Spleen (tissue), 11 donors: Measurements from ENCODE around the gene RBM5. TPM values are rescaled to one million over a fixed set of nuclear protein-coding genes. Genes with fewer than 3 reads are reported as not detected.

Source experiments
- DNase-seq: peaks from one replicate; pipeline ENCODE4 v3.0.0-alpha.2; 2020
- H3K27ac ChIP-seq, 8 donors: fragments of 200-600 bp; sonication (generic) in 7 of 8; 1 replicate in 4 of 8; 2 replicates in 4 of 8; pipeline versions ENCODE4 v1.5.0 to v1.8.0; 2016 to 2021; ENCODE audit warnings: inconsistent platforms in 4 of 8, mild to moderate bottlenecking in 4 of 8, moderate library complexity in 1 of 8
- H3K27me3 ChIP-seq, 7 donors: fragments of 200-600 bp; sonication (generic) in 6 of 7; replicated peaks in 1 of 7; 1 replicate in 4 of 7; 2 replicates in 3 of 7; pipeline versions ENCODE4 v1.5.0 to v1.8.0; 2016 to 2021; ENCODE audit warnings: inconsistent platforms in 3 of 7, mild to moderate bottlenecking in 1 of 7
- H3K36me3 ChIP-seq, 6 donors: fragments of 200-600 bp; sonication (generic) in 5 of 6; 1 replicate in 4 of 6; 2 replicates in 2 of 6; pipeline versions ENCODE4 v1.5.0 to v1.8.0; 2016 to 2021; ENCODE audit warnings: inconsistent platforms in 2 of 6
- H3K4me1 ChIP-seq, 6 donors: fragments of 200-600 bp; sonication (generic) in 5 of 6; 1 replicate in 3 of 6; 2 replicates in 3 of 6; pipeline versions ENCODE4 v1.5.0 to v1.8.0; 2016 to 2021; ENCODE audit warnings: inconsistent platforms in 3 of 6
- H3K4me3 ChIP-seq, 8 donors: fragments of 200-600 bp; sonication (generic) in 7 of 8; 1 replicate in 4 of 8; 2 replicates in 4 of 8; pipeline versions ENCODE4 v1.5.0 to v1.8.0; 2016 to 2021; ENCODE audit warnings: inconsistent platforms in 4 of 8, mild to moderate bottlenecking in 4 of 8, moderate library complexity in 2 of 8
- H3K9me3 ChIP-seq, 8 donors: fragments of 200-600 bp; sonication (generic) in 7 of 8; 1 replicate in 4 of 8; 2 replicates in 4 of 8; pipeline versions ENCODE4 v1.5.0 to v1.8.0; 2016 to 2021; ENCODE audit warnings: inconsistent platforms in 4 of 8
- CTCF ChIP-seq, 11 experiments: fragments of 200-600 bp in 7 of 11; fragments of 450-650 bp in 4 of 11; sonication (generic) in 4 of 11; IDR thresholded peaks in 8 of 11; conservative IDR thresholded peaks in 3 of 11; 1 replicate in 7 of 11; 2 replicates in 4 of 11; pipeline versions ENCODE4 v1.4.0 to v1.8.0; 2016 to 2021; ENCODE audit warnings: antibody characterized with exemption in 11 of 11, inconsistent platforms in 4 of 11, mild to moderate bottlenecking in 1 of 11
- POLR2A ChIP-seq, 3 donors: fragments of 450-650 bp; IDR thresholded peaks; one replicate each; pipeline ENCODE4 v1.5.1; 2017; ENCODE audit warnings: antibody characterized with exemption in 3 of 3, mild to moderate bottlenecking in 1 of 3
- POLR2AphosphoS5 ChIP-seq, 3 donors: sonication (generic); formaldehyde crosslinking; IDR thresholded peaks; one replicate each; pipeline ENCODE4 v1.5.1; 2017; ENCODE audit warnings: antibody characterized with exemption in 3 of 3
- WGBS, 5 donors: extraction: QIAGEN DNeasy Blood & Tissue Kit in 3 of 5; methylation state at CpG; one replicate each; pipeline versions ENCODE4 v1.1.5 to v1.1.7; 2013 to 2018; 5-methylcytosine and 5-hydroxymethylcytosine counted together
- intact Hi-C: fragments of 100-400 bp; cut with DNase I; formaldehyde crosslinking; loops from one replicate; pipeline ENCODE4 v1.15.0; 2023; ENCODE audit warnings: low total_unique reads
- polyA plus RNA-seq, 3 donors: library from polyadenylated mRNA; stranded (reverse); fragments of 200-250 nt; gene quantifications; one replicate each; pipeline ENCODE4 v1.2.1, GENCODE V29; 2013
- total RNA-seq, 7 donors: library from RNA; depleted of rRNA in 3 of 7; stranded (reverse); fragments of >200 nt in 3 of 7; fragmentation: NEBNext Ultra II Directional in 4 of 7; extraction: Animal tissue kit (Norgen Biotek cat#: 25700) in 4 of 7; gene quantifications; one replicate each; pipeline versions ENCODE4 v1.1.0 to v1.2.1, GENCODE V29; 2016 to 2021
- donor health status: healthy with polysubstance abuse.
- donor health status: DM: no; HTN: no; CAD: no; lungs with moderate emphysema.
- donor health status: DM: no; HTN: no; CAD: no.
- donor health status: Bipolar disorder and iron deficiency.
- donor health status: healthy.
- donor health status: DM: no; HTN: no; CAD: no.
- donor health status: DM: yes; HTN: yes; CAD: no.

The RBM5 gene
- total and polyA plus RNA-seq, 10 donors: 79.2 to 381 (median 234) TPM

GRCh38 chr3:50100956-50101845 is 12.5 kb downstream of the RBM5 start:
- intact Hi-C loops: no loop called here
- DNase-seq: no peak
- Histone ChIP-seq H3K27me3 (no peaks in the 10 kb centered on the region), H3K4me1 (peaks cover 0 to 3% (median 0%) of the 10 kb centered on the region in 6 donors), H3K4me3 (no peak overlapping the region), H3K36me3 (peaks cover 11 to 100% (median 100%) of the 10 kb centered on the region in 6 donors), H3K27ac (no peak overlapping the region), H3K9me3 (no peaks in the 10 kb centered on the region)
- TF ChIP-seq POLR2AphosphoS5 (IDR thresholded peaks at IDR 0.05) (peak in 1 of 3 donors; percentile 4), CTCF (IDR thresholded peaks at IDR 0.05 in 8 of 11, conservative IDR thresholded peaks at IDR 0.05 in 3 of 11) (no peak)
- WGBS, 5 donors: 90 to 95% (median 91%) methylated on average over 4 of the region's 4 CpGs

GRCh38 chr3:50102558-50102957 is 13.8 kb downstream of the RBM5 start:
- H3K27me3 ChIP-seq: no peaks in the 10 kb centered on the region
- H3K4me3 ChIP-seq: no peak overlapping the region
- no peak for TF ChIP-seq CTCF (IDR thresholded peaks at IDR 0.05 in 8 of 11, conservative IDR thresholded peaks at IDR 0.05 in 3 of 11)
- TF ChIP-seq POLR2AphosphoS5 (IDR thresholded peaks at IDR 0.05): peak in 1 of 3 donors; percentile 50
- no peak overlapping the region for H3K27ac ChIP-seq
- no peaks in the 10 kb centered on the region for H3K4me1 ChIP-seq
- DNase-seq: no peak
- peaks cover 9 to 100% (median 100%) of the 10 kb centered on the region in 6 donors for H3K36me3 ChIP-seq
- intact Hi-C loops: no loop called here
- no peaks in the 10 kb centered on the region for H3K9me3 ChIP-seq
- WGBS, 5 donors: 92 to 96% (median 93%) methylated on average over 7 of the region's 7 CpGs

- no peak for DNase-seq
- Histone ChIP-seq H3K27me3 (no peaks in the 10 kb centered on the region), H3K4me3 (no peak overlapping the region), H3K4me1 (peaks cover 0 to 19% (median 0%) of the 10 kb centered on the region in 6 donors), H3K27ac (peak overlapping the region in 1 of 8 donors; percentile 23), H3K9me3 (no peaks in the 10 kb centered on the region), H3K36me3 (peaks cover 20 to 100% (median 100%) of the 10 kb centered on the region in 6 donors)
- TF ChIP-seq CTCF (IDR thresholded peaks at IDR 0.05 in 8 of 11, conservative IDR thresholded peaks at IDR 0.05 in 3 of 11) (no peak), POLR2A (IDR thresholded peaks at IDR 0.05) (no peak), POLR2AphosphoS5 (IDR thresholded peaks at IDR 0.05) (no peak)
- intact Hi-C loops: no loop called here
- WGBS, 5 donors: 68 to 82% (median 78%) methylated on average over 5 of the region's 5 CpGs
Measured at GRCh38 chr3:50111757-50112156, 23.0 kb downstream of the RBM5 start.

- 87 to 95% (median 92%) methylated on average over 3 of the region's 3 CpGs for WGBS, 5 donors
Measured at GRCh38 chr3:50112462-50112861, 23.7 kb downstream of the RBM5 start.

More at GRCh38 chr3:50112462-50112861, 23.7 kb downstream of the RBM5 start:
- H3K9me3 ChIP-seq: no peaks in the 10 kb centered on the region
- no peak for DNase-seq
- H3K36me3 ChIP-seq: peaks cover 20 to 100% (median 100%) of the 10 kb centered on the region in 6 donors
- no peak overlapping the region for H3K27ac ChIP-seq
- H3K4me3 ChIP-seq: no peak overlapping the region
- no peaks in the 10 kb centered on the region for H3K27me3 ChIP-seq
- TF ChIP-seq CTCF (IDR thresholded peaks at IDR 0.05 in 8 of 11, conservative IDR thresholded peaks at IDR 0.05 in 3 of 11) (no peak), POLR2A (IDR thresholded peaks at IDR 0.05) (no peak), POLR2AphosphoS5 (IDR thresholded peaks at IDR 0.05) (no peak)
- intact Hi-C loops: no loop called here
- H3K4me1 ChIP-seq: peaks cover 0 to 19% (median 0%) of the 10 kb centered on the region in 6 donors
